Suprapubic skin (tissue), 3 donors: ENCODE results near the gene SPDYC.

ENCODE experiments used
- POLR2A ChIP-seq, 2 donors: fragments of 450-650 bp; IDR thresholded peaks; one replicate each; pipeline ENCODE4 v1.6.1; 2017; ENCODE audit warnings: antibody characterized with exemption in 2 of 2, mild to moderate bottlenecking in 2 of 2, moderate library complexity in 2 of 2
- TF ChIP-seq, protein P1 (sequence below), 2 donors: fragments of 200-600 bp in 1 of 2; fragments of 450-650 bp in 1 of 2; sonication (generic) in 1 of 2; IDR thresholded peaks; one replicate each; pipeline ENCODE4 v1.5.1; 2016 to 2019; ENCODE audit warnings: antibody characterized with exemption in 2 of 2, mild to moderate bottlenecking in 1 of 2, moderate library complexity in 1 of 2

- TF ChIP-seq POLR2A (IDR thresholded peaks at IDR 0.05) = no peak
- TF ChIP-seq, protein P1, sequence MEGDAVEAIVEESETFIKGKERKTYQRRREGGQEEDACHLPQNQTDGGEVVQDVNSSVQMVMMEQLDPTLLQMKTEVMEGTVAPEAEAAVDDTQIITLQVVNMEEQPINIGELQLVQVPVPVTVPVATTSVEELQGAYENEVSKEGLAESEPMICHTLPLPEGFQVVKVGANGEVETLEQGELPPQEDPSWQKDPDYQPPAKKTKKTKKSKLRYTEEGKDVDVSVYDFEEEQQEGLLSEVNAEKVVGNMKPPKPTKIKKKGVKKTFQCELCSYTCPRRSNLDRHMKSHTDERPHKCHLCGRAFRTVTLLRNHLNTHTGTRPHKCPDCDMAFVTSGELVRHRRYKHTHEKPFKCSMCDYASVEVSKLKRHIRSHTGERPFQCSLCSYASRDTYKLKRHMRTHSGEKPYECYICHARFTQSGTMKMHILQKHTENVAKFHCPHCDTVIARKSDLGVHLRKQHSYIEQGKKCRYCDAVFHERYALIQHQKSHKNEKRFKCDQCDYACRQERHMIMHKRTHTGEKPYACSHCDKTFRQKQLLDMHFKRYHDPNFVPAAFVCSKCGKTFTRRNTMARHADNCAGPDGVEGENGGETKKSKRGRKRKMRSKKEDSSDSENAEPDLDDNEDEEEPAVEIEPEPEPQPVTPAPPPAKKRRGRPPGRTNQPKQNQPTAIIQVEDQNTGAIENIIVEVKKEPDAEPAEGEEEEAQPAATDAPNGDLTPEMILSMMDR (IDR thresholded peaks at IDR 0.05) = no peak
These were observed 35.6 kb downstream of the SPDYC start for GRCh38 chr11:65205602-65205967.
